K562 (cell line): Measurements from ENCODE around the gene ABHD4. TPM values are rescaled to one million over a fixed set of nuclear protein-coding genes. Genes with fewer than 3 reads are reported as not detected.

Source experiments
- ATAC-seq: fragments of 200-7000 bp; cut with Tn5 transposase; 3 replicates; pipeline ENCODE4 v1.9.1; 2020; ENCODE audit warnings: moderate library complexity
- BruUV-seq: library from RNA; stranded (reverse); fragments of 400-500 nt; replicated peaks from 2 replicates; lab custom pipeline; 2021; lab: Mats Ljungman, UMichigan
- CTCF ChIA-PET: fragments of 300-600 bp; formaldehyde crosslinking; extraction: SDS; loops from one replicate; lab custom pipeline; 2021; ENCODE audit warnings: low intra/inter-chr PET ratio; lab: Yijun Ruan, JAX
- POLR2A ChIA-PET: fragments of 300-600, 350-650 bp; sonication (Branson Sonifier 250); formaldehyde crosslinking; extraction: SDS; loops from one replicate; lab custom pipeline; 2021; ENCODE audit warnings: antibody characterized with exemption, inconsistent platforms; lab: Yijun Ruan, JAX
- DNase-seq, 4 experiments: peaks; one replicate each; pipeline versions ENCODE4 v3.0.0 to v3.0.0-alpha.2; 2011 to 2018; ENCODE audit warnings: low spot score in 3 of 4, mixed read lengths in 3 of 4; ENCODE audit errors: extremely low read depth in 1 of 4
- FAIRE-seq: peaks from 2 replicates; lab custom pipeline; 2011; peaks lifted over from hg19 to GRCh38; lab: Jason Lieb, UNC
- H2AFZ ChIP-seq: 2 replicates; pipeline ENCODE4 v1.6.0; 2011; ENCODE audit warnings: low read depth, low read length, control low read depth, inconsistent platforms
- H3K27ac ChIP-seq: fragments of 200-600 bp; 3 replicates; pipeline ENCODE4 v1.8.0; 2011; ENCODE audit warnings: low read depth, mild to moderate bottlenecking, control low read depth, inconsistent platforms, low read length, moderate library complexity, mixed read lengths; ENCODE audit errors: extremely low read depth
- H3K27me3 ChIP-seq, 2 experiments: fragments of 300-600 bp in 1 of 2; 2 replicates in 1 of 2; 3 replicates in 1 of 2; pipeline versions ENCODE4 v1.6.0 to v1.8.0; 2011; ENCODE audit warnings: inconsistent platforms in 2 of 2, low read length in 2 of 2, mild to moderate bottlenecking in 1 of 2, mixed read lengths in 1 of 2, moderate library complexity in 1 of 2; ENCODE audit not compliant: control insufficient read depth in 2 of 2, insufficient read depth in 2 of 2
- H3K36me3 ChIP-seq: fragments of 300-600 bp; 3 replicates; pipeline ENCODE4 v1.8.0; 2011; ENCODE audit warnings: mild to moderate bottlenecking, low read length, inconsistent platforms; ENCODE audit not compliant: control insufficient read depth, insufficient read depth
- H3K4me1 ChIP-seq, 2 experiments: fragments of 200-600 bp in 1 of 2; replicated peaks in 1 of 2; 2 replicates in 1 of 2; 3 replicates in 1 of 2; pipeline versions ENCODE4 v1.5.1 to v1.8.0; 2011; ENCODE audit warnings: inconsistent platforms in 2 of 2, low read length in 2 of 2, mild to moderate bottlenecking in 1 of 2, mixed read lengths in 1 of 2, moderate library complexity in 1 of 2; ENCODE audit not compliant: control insufficient read depth in 2 of 2, insufficient read depth in 2 of 2
- H3K4me2 ChIP-seq: 2 replicates; pipeline ENCODE4 v1.6.1; 2011; ENCODE audit warnings: low read length, control low read depth, inconsistent platforms, mixed read lengths; ENCODE audit not compliant: insufficient read depth
- H3K4me3 ChIP-seq: fragments of 200-600 bp; sonication (generic), shearing (Covaris generic); 2 replicates; pipeline ENCODE4 v1.5.1; 2016; ENCODE audit warnings: control low read depth, inconsistent platforms
- H3K79me2 ChIP-seq: fragments of 200-600 bp; 3 replicates; pipeline ENCODE4 v1.8.0; 2011; ENCODE audit warnings: low read length, inconsistent platforms; ENCODE audit not compliant: control insufficient read depth, insufficient read depth
- H3K9ac ChIP-seq, 2 experiments: 2 replicates each; pipeline versions ENCODE4 v1.6.0 to v1.6.1; 2011; ENCODE audit warnings: low read depth in 2 of 2, low read length in 2 of 2, control low read depth in 1 of 2, inconsistent platforms in 1 of 2, mild to moderate bottlenecking in 1 of 2, mixed read lengths in 1 of 2; ENCODE audit not compliant: insufficient read depth in 1 of 2
- H3K9me1 ChIP-seq: one replicate; pipeline ENCODE4 v1.6.0; 2011; ENCODE audit warnings: inconsistent platforms, mild to moderate bottlenecking, low read length, moderate library complexity; ENCODE audit not compliant: control insufficient read depth, insufficient read depth
- H3K9me3 ChIP-seq: replicated peaks from 2 replicates; pipeline ENCODE4 v1.5.1; 2011; ENCODE audit warnings: low read depth, low read length, inconsistent platforms; ENCODE audit not compliant: control insufficient read depth, insufficient read depth
- H4K20me1 ChIP-seq: replicated peaks from 2 replicates; pipeline ENCODE4 v1.6.1; 2011; ENCODE audit warnings: low read length, inconsistent platforms, mixed read lengths; ENCODE audit not compliant: control insufficient read depth, insufficient read depth
- BRD4 ChIP-seq: fragments of 200-600 bp; sonication (generic); IDR thresholded peaks from 2 replicates; pipeline ENCODE4 v1.6.1; 2017; ENCODE audit warnings: inconsistent platforms
- NCOR1 ChIP-seq: fragments of 450-650 bp; IDR thresholded peaks from 2 replicates; pipeline ENCODE4 v1.6.1; 2016; ENCODE audit warnings: mild to moderate bottlenecking, moderate library complexity
- SUPT5H ChIP-seq: fragments of 450-650 bp; IDR thresholded peaks from 2 replicates; pipeline ENCODE4 v1.6.1; 2016
- WGBS: fragments of 100-300 bp; shearing (Covaris generic); methylation state at CpG from one replicate; pipeline ENCODE4 v1.1.6; 2016; ENCODE audit warnings: low coverage, mixed read lengths; ENCODE audit not compliant: insufficient coverage; ENCODE audit errors: missing lambda C conversion rate; 5-methylcytosine and 5-hydroxymethylcytosine counted together
- in situ Hi-C: fragments of 300-500 bp; cut with MboI; formaldehyde crosslinking; loops from 4 replicates; pipeline ENCODE4 v1.15.0; 2018; ENCODE audit warnings: inconsistent platforms, mixed read lengths
- intact Hi-C: fragments of 100-400 bp; cut with micrococcal nuclease; formaldehyde crosslinking; loops from 2 replicates; pipeline ENCODE4 v1.14.2; 2022
- polyA plus RNA-seq, 8 experiments: library from polyadenylated mRNA; depleted of rRNA in 4 of 8; stranded (reverse) in 5 of 8; unstranded in 3 of 8; fragments of >200 nt; fragmentation: Nextera tagmentation in 2 of 8; fragmentation: Illumina TruSeq in 1 of 8; extraction: Ambion mirVana in 2 of 8; extraction: Trizol in 1 of 8; gene quantifications; 2 replicates each; pipeline versions ENCODE4 v1.2.1 to v1.2.3, GENCODE V29; 2011 to 2014; ENCODE audit warnings: inconsistent platforms in 1 of 8, missing spikeins in 1 of 8
- total RNA-seq, 7 experiments: library from RNA; depleted of rRNA in 6 of 7; stranded (reverse); fragments of >200 nt in 6 of 7; fragmentation: Illumina TruSeq in 2 of 7; extraction: Trizol in 2 of 7; gene quantifications; 2 replicates each; pipeline versions ENCODE4 v1.2.1 to v1.2.3, GENCODE V29; 2011 to 2021; ENCODE audit warnings: low replicate concordance in 1 of 7
- TF ChIP-seq, protein P1 (sequence below), 3 experiments: IDR thresholded peaks in 2 of 3; conservative IDR thresholded peaks in 1 of 3; 2 replicates each; pipeline ENCODE4 v1.5.1; 2011 to 2012; ENCODE audit warnings: low read length in 3 of 3, mild to moderate bottlenecking in 3 of 3, control low read depth in 2 of 3, improper control_type of control experiment in 1 of 3, inconsistent platforms in 1 of 3, low read depth in 1 of 3, mixed read lengths in 1 of 3, moderate library complexity in 1 of 3; ENCODE audit not compliant: insufficient read depth in 2 of 3
- TF ChIP-seq, protein P2 (sequence below): sonication (generic); formaldehyde crosslinking; IDR thresholded peaks from 2 replicates; pipeline ENCODE4 v1.5.0; 2020; ENCODE audit warnings: missing genetic modification reagents

The ABHD4 gene
- total and polyA plus RNA-seq, 9 of the 15 experiments (the other 6 are each of a cell fraction or from before 2014, with no cell fraction given), result 3.6 to 12.0 (median 7.2) TPM

GRCh38 chr14:22630066-22630465 lies 32.0 kb downstream of the ABHD4 start:
- DNase-seq (no peak), FAIRE-seq (no peak), ATAC-seq (peak; percentile 66)
- in situ Hi-C loops, result no loop called here
- Histone ChIP-seq H3K27ac (no peak overlapping the region), H3K79me2 (no peaks in the 10 kb centered on the region), H3K4me3 (no peak overlapping the region), H3K9ac (no peak overlapping the region), H2AFZ (no peak overlapping the region), H3K4me1 (peaks cover 0 to 2% of the 10 kb centered on the region in 2 experiments; a peak in 1 of 5 replicates), H3K36me3 (no peaks in the 10 kb centered on the region), H3K27me3 (no peaks in the 10 kb centered on the region), H3K4me2 (no peak overlapping the region), H3K9me3 (no peaks in the 10 kb centered on the region), H4K20me1 (no peaks in the 10 kb centered on the region), H3K9me1 (no peaks in the 10 kb centered on the region)
- intact Hi-C loops, result no loop called here
- CTCF ChIA-PET, result no interaction called here
- BruUV-seq, result no TSS peak
- POLR2A ChIA-PET, result no interaction called here
- 4% methylated on average over 2 of the region's 3 CpGs for WGBS
- TF ChIP-seq, protein P1, sequence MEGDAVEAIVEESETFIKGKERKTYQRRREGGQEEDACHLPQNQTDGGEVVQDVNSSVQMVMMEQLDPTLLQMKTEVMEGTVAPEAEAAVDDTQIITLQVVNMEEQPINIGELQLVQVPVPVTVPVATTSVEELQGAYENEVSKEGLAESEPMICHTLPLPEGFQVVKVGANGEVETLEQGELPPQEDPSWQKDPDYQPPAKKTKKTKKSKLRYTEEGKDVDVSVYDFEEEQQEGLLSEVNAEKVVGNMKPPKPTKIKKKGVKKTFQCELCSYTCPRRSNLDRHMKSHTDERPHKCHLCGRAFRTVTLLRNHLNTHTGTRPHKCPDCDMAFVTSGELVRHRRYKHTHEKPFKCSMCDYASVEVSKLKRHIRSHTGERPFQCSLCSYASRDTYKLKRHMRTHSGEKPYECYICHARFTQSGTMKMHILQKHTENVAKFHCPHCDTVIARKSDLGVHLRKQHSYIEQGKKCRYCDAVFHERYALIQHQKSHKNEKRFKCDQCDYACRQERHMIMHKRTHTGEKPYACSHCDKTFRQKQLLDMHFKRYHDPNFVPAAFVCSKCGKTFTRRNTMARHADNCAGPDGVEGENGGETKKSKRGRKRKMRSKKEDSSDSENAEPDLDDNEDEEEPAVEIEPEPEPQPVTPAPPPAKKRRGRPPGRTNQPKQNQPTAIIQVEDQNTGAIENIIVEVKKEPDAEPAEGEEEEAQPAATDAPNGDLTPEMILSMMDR (IDR thresholded peaks at IDR 0.05 in 2 of 3, conservative IDR thresholded peaks at IDR 0.05 in 1 of 3; ENCODE audit: insufficient read depth in 2 of 3, low read depth in 1 of 3, low read length in 3 of 3), result 0 out of 6 replicates have a peak, but pooled peaks of 1 of the 3 experiments have one; percentile 22
- TF ChIP-seq, protein P2, sequence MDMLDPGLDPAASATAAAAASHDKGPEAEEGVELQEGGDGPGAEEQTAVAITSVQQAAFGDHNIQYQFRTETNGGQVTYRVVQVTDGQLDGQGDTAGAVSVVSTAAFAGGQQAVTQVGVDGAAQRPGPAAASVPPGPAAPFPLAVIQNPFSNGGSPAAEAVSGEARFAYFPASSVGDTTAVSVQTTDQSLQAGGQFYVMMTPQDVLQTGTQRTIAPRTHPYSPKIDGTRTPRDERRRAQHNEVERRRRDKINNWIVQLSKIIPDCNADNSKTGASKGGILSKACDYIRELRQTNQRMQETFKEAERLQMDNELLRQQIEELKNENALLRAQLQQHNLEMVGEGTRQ (CRISPR knock-in tag), result no peak
- TF ChIP-seq NCOR1 (no peak), SUPT5H (no peak), BRD4 (no peak)
